HEK293 (cell line): ENCODE data around the gene PKMYT1.

Source experiments
- BCL11A ChIP-seq: fragments of 450-650 bp; formaldehyde crosslinking; IDR thresholded peaks from 2 replicates; pipeline ENCODE4 v1.5.1; 2016; ENCODE audit warnings: low read depth, missing biosample characterization, missing genetic modification characterization
- FEZF1 ChIP-seq: fragments of 450-650 bp; formaldehyde crosslinking; IDR thresholded peaks from 2 replicates; pipeline ENCODE4 v1.5.1; 2016; ENCODE audit warnings: missing biosample characterization, missing genetic modification characterization
- GLI2 ChIP-seq: fragments of 450-650 bp; formaldehyde crosslinking; IDR thresholded peaks from 2 replicates; pipeline ENCODE4; 2017; ENCODE audit warnings: missing biosample characterization, missing genetic modification characterization, low read depth, borderline replicate concordance
- HOXD13 ChIP-seq: sonication (generic); formaldehyde crosslinking; IDR thresholded peaks from 2 replicates; pipeline ENCODE4 v1.8.0; 2022; ENCODE audit warnings: missing genetic modification reagents, borderline replicate concordance
- INSM2 ChIP-seq: fragments of 450-650 bp; formaldehyde crosslinking; IDR thresholded peaks from 2 replicates; pipeline ENCODE4 v1.5.1; 2016; ENCODE audit warnings: missing biosample characterization, missing genetic modification characterization
- KLF10 ChIP-seq: fragments of 450-650 bp; IDR thresholded peaks from 2 replicates; pipeline ENCODE4 v1.5.1; 2018; ENCODE audit warnings: missing biosample characterization, mild to moderate bottlenecking, missing genetic modification characterization
- KLF8 ChIP-seq: fragments of 450-650 bp; formaldehyde crosslinking; IDR thresholded peaks from 2 replicates; pipeline ENCODE4 v1.5.1; 2016; ENCODE audit warnings: missing biosample characterization, missing genetic modification characterization
- OSR2 ChIP-seq: fragments of 450-650 bp; formaldehyde crosslinking; IDR thresholded peaks from 2 replicates; pipeline ENCODE4 v1.5.1; 2016; ENCODE audit warnings: missing biosample characterization, missing genetic modification characterization
- SP7 ChIP-seq: fragments of 450-650 bp; formaldehyde crosslinking; IDR thresholded peaks from 2 replicates; pipeline ENCODE4 v1.5.1; 2016; ENCODE audit warnings: missing biosample characterization, missing genetic modification characterization
- TSHZ1 ChIP-seq: fragments of 450-650 bp; formaldehyde crosslinking; IDR thresholded peaks from 2 replicates; pipeline ENCODE4 v1.5.1; 2016; ENCODE audit warnings: missing biosample characterization, missing genetic modification characterization, borderline replicate concordance
- ZFP37 ChIP-seq: fragments of 450-650 bp; formaldehyde crosslinking; IDR thresholded peaks from 2 replicates; pipeline ENCODE4 v1.5.1; 2016; ENCODE audit warnings: missing biosample characterization, missing genetic modification characterization
- ZFP41 ChIP-seq: fragments of 450-650 bp; formaldehyde crosslinking; IDR thresholded peaks from 2 replicates; pipeline ENCODE4 v1.5.1; 2016; ENCODE audit warnings: missing biosample characterization, missing genetic modification characterization, borderline replicate concordance
- ZIC2 ChIP-seq: fragments of 450-650 bp; formaldehyde crosslinking; IDR thresholded peaks from 2 replicates; pipeline ENCODE4 v1.5.1; 2016; ENCODE audit warnings: missing biosample characterization, missing genetic modification characterization
- ZNF140 ChIP-seq: fragments of 450-650 bp; formaldehyde crosslinking; IDR thresholded peaks from 2 replicates; pipeline ENCODE4 v1.5.1; 2016; ENCODE audit warnings: missing biosample characterization, missing genetic modification characterization
- ZNF157 ChIP-seq: fragments of 450-650 bp; formaldehyde crosslinking; IDR thresholded peaks from 2 replicates; pipeline ENCODE4 v1.5.1; 2016; ENCODE audit warnings: missing biosample characterization, missing genetic modification characterization
- ZNF354C ChIP-seq: fragments of 450-650 bp; formaldehyde crosslinking; IDR thresholded peaks from 2 replicates; pipeline ENCODE4 v1.5.1; 2016; ENCODE audit warnings: missing biosample characterization, missing genetic modification characterization, low read depth, borderline replicate concordance
- ZNF366 ChIP-seq: fragments of 450-650 bp; formaldehyde crosslinking; conservative IDR thresholded peaks from 2 replicates; pipeline ENCODE4 v1.5.1; 2016; ENCODE audit warnings: missing biosample characterization, missing genetic modification characterization
- ZNF433 ChIP-seq: fragments of 450-650 bp; formaldehyde crosslinking; IDR thresholded peaks from 2 replicates; pipeline ENCODE4 v1.5.1; 2016; ENCODE audit warnings: missing biosample characterization, missing genetic modification characterization, low read depth
- ZNF48 ChIP-seq: fragments of 450-650 bp; formaldehyde crosslinking; IDR thresholded peaks from 2 replicates; pipeline ENCODE4 v1.5.1; 2016; ENCODE audit warnings: missing biosample characterization, missing genetic modification characterization
- ZNF549 ChIP-seq: fragments of 450-650 bp; IDR thresholded peaks from 2 replicates; pipeline ENCODE4 v1.5.1; 2018; ENCODE audit warnings: missing biosample characterization, missing genetic modification characterization, mild to moderate bottlenecking, inconsistent platforms, moderate library complexity
- ZNF558 ChIP-seq: fragments of 450-650 bp; formaldehyde crosslinking; IDR thresholded peaks from 2 replicates; pipeline ENCODE4 v1.5.1; 2016; ENCODE audit warnings: missing biosample characterization, missing genetic modification characterization
- ZNF621 ChIP-seq: fragments of 450-650 bp; formaldehyde crosslinking; IDR thresholded peaks from 2 replicates; pipeline ENCODE4 v1.5.1; 2017; ENCODE audit warnings: missing biosample characterization, missing genetic modification characterization
- ZNF623 ChIP-seq: fragments of 450-650 bp; formaldehyde crosslinking; IDR thresholded peaks from 2 replicates; pipeline ENCODE4 v1.5.1; 2016; ENCODE audit warnings: missing biosample characterization, missing genetic modification characterization
- ZNF654 ChIP-seq: fragments of 450-650 bp; formaldehyde crosslinking; IDR thresholded peaks from 2 replicates; pipeline ENCODE4 v1.5.1; 2016; ENCODE audit warnings: low read depth, missing biosample characterization, missing genetic modification characterization
- ZNF677 ChIP-seq: fragments of 450-650 bp; IDR thresholded peaks from 2 replicates; pipeline ENCODE4 v1.5.0; 2018; ENCODE audit warnings: missing biosample characterization, mild to moderate bottlenecking, missing genetic modification characterization, moderate library complexity
- TF ChIP-seq, protein P1 (sequence below): fragments of 450-650 bp; formaldehyde crosslinking; IDR thresholded peaks from 2 replicates; pipeline ENCODE4 v1.5.1; 2017; ENCODE audit warnings: missing biosample characterization, missing genetic modification characterization
- TF ChIP-seq, protein P2 (sequence below): fragments of 450-650 bp; formaldehyde crosslinking; IDR thresholded peaks from 2 replicates; pipeline ENCODE4 v1.5.1; 2016; ENCODE audit warnings: missing biosample characterization, missing genetic modification characterization
- TF ChIP-seq, protein P3 (sequence below): fragments of 450-650 bp; formaldehyde crosslinking; IDR thresholded peaks from 2 replicates; pipeline ENCODE4 v1.5.1; 2017; ENCODE audit warnings: missing biosample characterization, missing genetic modification characterization
- TF ChIP-seq, protein P4 (sequence below): fragments of 450-650 bp; formaldehyde crosslinking; IDR thresholded peaks from 2 replicates; pipeline ENCODE4 v1.5.1; 2016; ENCODE audit warnings: missing biosample characterization, missing genetic modification characterization

PKMYT1 gene

GRCh38 chr16:2969545-2970521 lies 10.4 kb downstream of the PKMYT1 start (continued):
- no peak for TF ChIP-seq INSM2 (tag by site-specific recombination)
- TF ChIP-seq FEZF1 = no peak
- TF ChIP-seq ZNF48 (tag by site-specific recombination) = no peak
- no peak for TF ChIP-seq ZNF433 (tag by site-specific recombination)
- TF ChIP-seq, protein P1, sequence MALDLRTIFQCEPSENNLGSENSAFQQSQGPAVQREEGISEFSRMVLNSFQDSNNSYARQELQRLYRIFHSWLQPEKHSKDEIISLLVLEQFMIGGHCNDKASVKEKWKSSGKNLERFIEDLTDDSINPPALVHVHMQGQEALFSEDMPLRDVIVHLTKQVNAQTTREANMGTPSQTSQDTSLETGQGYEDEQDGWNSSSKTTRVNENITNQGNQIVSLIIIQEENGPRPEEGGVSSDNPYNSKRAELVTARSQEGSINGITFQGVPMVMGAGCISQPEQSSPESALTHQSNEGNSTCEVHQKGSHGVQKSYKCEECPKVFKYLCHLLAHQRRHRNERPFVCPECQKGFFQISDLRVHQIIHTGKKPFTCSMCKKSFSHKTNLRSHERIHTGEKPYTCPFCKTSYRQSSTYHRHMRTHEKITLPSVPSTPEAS (tag by site-specific recombination) = no peak
- peak; percentile 65; the same call in 1 of the 2 replicates for TF ChIP-seq BCL11A (tag by site-specific recombination)
- no peak for TF ChIP-seq ZNF558 (tag by site-specific recombination)
- no peak for TF ChIP-seq ZNF140
- no peak; the same call in 1 of the 2 replicates for TF ChIP-seq ZNF654 (tag by site-specific recombination)
- no peak for TF ChIP-seq ZFP41 (tag by site-specific recombination)
- no peak for TF ChIP-seq ZNF677 (tag by site-specific recombination)
- TF ChIP-seq OSR2 (tag by site-specific recombination) = peak; percentile 88
- TF ChIP-seq, protein P2, sequence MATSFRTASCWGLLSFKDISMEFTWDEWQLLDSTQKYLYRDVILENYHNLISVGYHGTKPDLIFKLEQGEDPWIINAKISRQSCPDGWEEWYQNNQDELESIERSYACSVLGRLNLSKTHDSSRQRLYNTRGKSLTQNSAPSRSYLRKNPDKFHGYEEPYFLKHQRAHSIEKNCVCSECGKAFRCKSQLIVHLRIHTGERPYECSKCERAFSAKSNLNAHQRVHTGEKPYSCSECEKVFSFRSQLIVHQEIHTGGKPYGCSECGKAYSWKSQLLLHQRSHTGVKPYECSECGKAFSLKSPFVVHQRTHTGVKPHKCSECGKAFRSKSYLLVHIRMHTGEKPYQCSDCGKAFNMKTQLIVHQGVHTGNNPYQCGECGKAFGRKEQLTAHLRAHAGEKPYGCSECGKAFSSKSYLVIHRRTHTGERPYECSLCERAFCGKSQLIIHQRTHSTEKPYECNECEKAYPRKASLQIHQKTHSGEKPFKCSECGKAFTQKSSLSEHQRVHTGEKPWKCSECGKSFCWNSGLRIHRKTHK = no peak
- TF ChIP-seq ZNF366 (tag by site-specific recombination) = no peak
- TF ChIP-seq TSHZ1 (tag by site-specific recombination) = no peak
- no peak for TF ChIP-seq ZNF623 (tag by site-specific recombination)
- peak; percentile 74 for TF ChIP-seq SP7
- no peak for TF ChIP-seq ZNF621
- no peak for TF ChIP-seq GLI2 (tag by site-specific recombination)
- TF ChIP-seq KLF8 (tag by site-specific recombination) = peak; percentile 88
- TF ChIP-seq, protein P3, sequence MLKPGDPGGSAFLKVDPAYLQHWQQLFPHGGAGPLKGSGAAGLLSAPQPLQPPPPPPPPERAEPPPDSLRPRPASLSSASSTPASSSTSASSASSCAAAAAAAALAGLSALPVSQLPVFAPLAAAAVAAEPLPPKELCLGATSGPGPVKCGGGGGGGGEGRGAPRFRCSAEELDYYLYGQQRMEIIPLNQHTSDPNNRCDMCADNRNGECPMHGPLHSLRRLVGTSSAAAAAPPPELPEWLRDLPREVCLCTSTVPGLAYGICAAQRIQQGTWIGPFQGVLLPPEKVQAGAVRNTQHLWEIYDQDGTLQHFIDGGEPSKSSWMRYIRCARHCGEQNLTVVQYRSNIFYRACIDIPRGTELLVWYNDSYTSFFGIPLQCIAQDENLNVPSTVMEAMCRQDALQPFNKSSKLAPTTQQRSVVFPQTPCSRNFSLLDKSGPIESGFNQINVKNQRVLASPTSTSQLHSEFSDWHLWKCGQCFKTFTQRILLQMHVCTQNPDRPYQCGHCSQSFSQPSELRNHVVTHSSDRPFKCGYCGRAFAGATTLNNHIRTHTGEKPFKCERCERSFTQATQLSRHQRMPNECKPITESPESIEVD (tag by site-specific recombination) = no peak
- peak; percentile 96 for TF ChIP-seq ZIC2 (tag by site-specific recombination)
- TF ChIP-seq ZNF157 (tag by site-specific recombination) = no peak
- peak; percentile 67; the same call in 1 of the 2 replicates for TF ChIP-seq ZFP37 (tag by site-specific recombination)
- no peak for TF ChIP-seq ZNF354C (tag by site-specific recombination)
- TF ChIP-seq, protein P4, sequence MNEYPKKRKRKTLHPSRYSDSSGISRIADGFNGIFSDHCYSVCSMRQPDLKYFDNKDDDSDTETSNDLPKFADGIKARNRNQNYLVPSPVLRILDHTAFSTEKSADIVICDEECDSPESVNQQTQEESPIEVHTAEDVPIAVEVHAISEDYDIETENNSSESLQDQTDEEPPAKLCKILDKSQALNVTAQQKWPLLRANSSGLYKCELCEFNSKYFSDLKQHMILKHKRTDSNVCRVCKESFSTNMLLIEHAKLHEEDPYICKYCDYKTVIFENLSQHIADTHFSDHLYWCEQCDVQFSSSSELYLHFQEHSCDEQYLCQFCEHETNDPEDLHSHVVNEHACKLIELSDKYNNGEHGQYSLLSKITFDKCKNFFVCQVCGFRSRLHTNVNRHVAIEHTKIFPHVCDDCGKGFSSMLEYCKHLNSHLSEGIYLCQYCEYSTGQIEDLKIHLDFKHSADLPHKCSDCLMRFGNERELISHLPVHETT (tag by site-specific recombination) = no peak
- no peak for TF ChIP-seq ZNF549 (tag by site-specific recombination)
- no peak for TF ChIP-seq HOXD13 (CRISPR knock-in tag)
- TF ChIP-seq KLF10 = peak; percentile 64; the same call in 1 of the 2 replicates
